Lower lobe of right lung (tissue), 2 donors: Measurements from ENCODE around the gene CTU2. TPM values are rescaled to one million over a fixed set of nuclear protein-coding genes. Genes with fewer than 3 reads are reported as not detected.

ENCODE experiments used
- ATAC-seq, 2 donors: fragments of 200-7000 bp; cut with Tn5 transposase; one replicate each; pipeline ENCODE4 v1.9.1; 2020 to 2022; ENCODE audit warnings: mild to moderate bottlenecking in 2 of 2, moderate library complexity in 2 of 2
- DNase-seq: peaks from one replicate; pipeline ENCODE4 v3.0.0-alpha.2; 2020
- H3K27ac ChIP-seq: fragments of 200-600 bp; one replicate; pipeline ENCODE4 v1.8.0; 2022
- H3K27me3 ChIP-seq: fragments of 200-600 bp; one replicate; pipeline ENCODE4 v1.8.0; 2022; ENCODE audit warnings: low read depth
- H3K36me3 ChIP-seq: fragments of 200-600 bp; one replicate; pipeline ENCODE4 v1.8.0; 2022; ENCODE audit warnings: mild to moderate bottlenecking
- H3K4me1 ChIP-seq: fragments of 200-600 bp; one replicate; pipeline ENCODE4 v1.8.0; 2022
- H3K4me3 ChIP-seq: fragments of 200-600 bp; one replicate; pipeline ENCODE4 v1.8.0; 2022; ENCODE audit warnings: mild to moderate bottlenecking
- H3K9me3 ChIP-seq: fragments of 200-600 bp; one replicate; pipeline ENCODE4 v1.8.0; 2022
- CTCF ChIP-seq: fragments of 200-600 bp; IDR thresholded peaks from one replicate; pipeline ENCODE4 v1.8.0; 2022; ENCODE audit warnings: antibody characterized with exemption, mild to moderate bottlenecking
- intact Hi-C: fragments of 100-400 bp; cut with DNase I; formaldehyde crosslinking; loops from one replicate; pipeline ENCODE4 v1.11.0; 2022
- total RNA-seq: library from RNA; stranded (reverse); fragmentation: NEBNext Ultra II Directional; extraction: Animal tissue kit (Norgen Biotek cat#: 25700); gene quantifications from one replicate; pipeline ENCODE4 v1.2.1, GENCODE V29; 2021
- donor health status: DM: no; HTN: yes; CAD: no; lungs with severe emphysema.

CTU2 gene
- total RNA-seq, 1 donor from 2014 or later: 14.5 TPM

DNA sequence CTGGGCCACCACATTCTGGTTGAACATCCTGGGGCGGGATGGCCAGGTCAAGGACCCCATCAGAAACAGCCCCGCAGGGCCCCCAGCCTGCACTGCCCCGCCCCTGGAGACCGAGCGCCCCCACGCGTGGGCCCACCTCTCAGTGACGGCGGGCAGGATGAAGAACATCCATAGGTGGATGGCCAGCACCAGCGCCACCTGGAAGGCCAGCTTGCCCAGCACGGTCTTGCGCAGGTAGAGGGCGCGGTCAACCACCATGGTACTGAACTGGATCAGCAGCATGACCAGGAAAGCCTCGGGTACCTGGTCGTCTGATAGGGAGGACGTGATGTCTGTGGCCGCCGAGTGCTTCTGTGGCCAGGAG lies 13.6 kb downstream of the CTU2 start:
- no peaks in the 10 kb centered on the region for H3K4me1 ChIP-seq
- ATAC-seq (no peak), DNase-seq (no peak)
- H3K4me3 ChIP-seq: no peak overlapping the region
- H3K9me3 ChIP-seq: no peaks in the 10 kb centered on the region
- intact Hi-C loops: no loop called here
- H3K27ac ChIP-seq: no peak overlapping the region
- H3K27me3 ChIP-seq: no peaks in the 10 kb centered on the region
- TF ChIP-seq CTCF: no peak
- H3K36me3 ChIP-seq: peaks cover 100% of the 10 kb centered on the region

DNA sequence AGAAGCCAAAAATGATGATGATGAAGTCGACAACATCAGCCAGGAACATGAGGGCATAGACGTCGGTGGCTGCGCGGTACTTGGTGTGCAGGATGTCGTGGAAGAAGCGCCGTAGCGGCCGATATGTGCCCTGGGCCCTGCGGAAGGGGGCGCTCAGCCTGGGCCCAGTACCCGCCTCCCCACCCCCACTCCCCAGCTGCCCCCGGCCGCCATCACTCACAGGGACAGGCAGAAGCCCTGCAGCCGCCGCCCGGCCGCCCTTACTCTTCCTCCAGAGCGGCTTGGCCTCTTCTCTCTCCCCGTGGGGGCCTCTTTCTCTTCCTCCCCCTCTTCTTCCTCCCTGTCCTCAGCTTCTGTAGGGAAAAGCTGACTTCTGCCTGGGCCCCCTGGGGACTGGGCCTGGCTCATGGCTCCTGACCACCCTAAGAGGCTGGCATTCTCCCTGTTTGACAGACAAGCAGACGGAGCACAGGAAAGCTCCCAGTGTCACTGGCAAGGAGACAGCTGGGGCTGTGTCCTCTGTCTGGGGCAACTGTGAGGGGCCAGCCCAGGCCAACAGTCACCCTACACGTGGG lies 14.2 kb downstream of the CTU2 start:
- Histone ChIP-seq H3K4me3 (no peak overlapping the region), H3K4me1 (no peaks in the 10 kb centered on the region), H3K27ac (no peak overlapping the region), H3K27me3 (no peaks in the 10 kb centered on the region), H3K9me3 (no peaks in the 10 kb centered on the region), H3K36me3 (peaks cover 100% of the 10 kb centered on the region)
- intact Hi-C loops: no loop called here
- DNase-seq: no peak
- ATAC-seq: no peak
- no peak for TF ChIP-seq CTCF

GRCh38 chr16:88721236-88721635 lies 14.9 kb downstream of the CTU2 start:
- Histone ChIP-seq H3K27ac (no peak overlapping the region), H3K4me1 (no peaks in the 10 kb centered on the region), H3K4me3 (no peak overlapping the region), H3K27me3 (no peaks in the 10 kb centered on the region), H3K9me3 (no peaks in the 10 kb centered on the region), H3K36me3 (peaks cover 100% of the 10 kb centered on the region)
- intact Hi-C loops: no loop called here
- no peak for TF ChIP-seq CTCF
- no peak for ATAC-seq
- no peak for DNase-seq

GRCh38 chr16:88721815-88722755 lies 15.8 kb downstream of the CTU2 start:
- no peaks in the 10 kb centered on the region for H3K27me3 ChIP-seq
- H3K4me1 ChIP-seq: no peaks in the 10 kb centered on the region
- intact Hi-C loops: no loop called here
- no peaks in the 10 kb centered on the region for H3K9me3 ChIP-seq
- no peak overlapping the region for H3K4me3 ChIP-seq
- no peak for TF ChIP-seq CTCF
- peaks cover 100% of the 10 kb centered on the region for H3K36me3 ChIP-seq
- DNase-seq (no peak), ATAC-seq (no peak)
- H3K27ac ChIP-seq: no peak overlapping the region

DNA sequence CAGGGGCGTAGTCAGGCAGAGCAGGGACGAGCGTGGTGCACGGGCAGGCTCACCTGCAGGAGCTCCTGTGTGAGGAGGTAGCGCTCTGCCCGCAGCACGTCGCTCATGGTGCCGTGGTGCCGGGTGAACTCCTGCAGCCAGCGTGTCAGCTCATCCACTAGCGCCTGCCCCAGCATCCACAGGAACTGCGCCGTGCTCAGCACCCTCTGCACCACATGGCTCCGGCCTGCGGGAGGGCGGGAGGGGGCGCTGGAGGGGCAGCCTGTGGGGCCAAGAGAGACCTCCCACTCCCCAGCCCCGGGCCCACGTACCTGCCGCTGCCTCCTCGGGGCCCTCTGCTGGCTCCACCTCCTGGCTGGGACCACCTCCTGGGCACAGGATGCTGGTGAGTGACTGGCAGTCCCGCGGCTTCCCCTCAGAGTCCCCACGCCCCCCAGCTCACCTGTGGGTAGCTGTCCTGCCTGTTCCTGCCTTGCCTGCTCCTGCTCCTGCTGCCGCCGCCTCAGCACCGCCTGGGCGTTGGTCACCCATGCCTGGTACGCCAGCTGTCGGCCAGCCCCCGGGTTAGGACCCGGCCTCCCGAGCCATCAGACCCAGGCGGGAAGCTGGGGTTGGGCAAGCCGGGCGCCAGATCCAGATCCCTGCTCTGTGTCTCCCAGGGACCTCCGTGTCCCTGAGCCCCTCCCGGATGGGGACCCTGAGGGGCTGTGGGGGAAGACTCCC lies 16.6 kb downstream of the CTU2 start:
- DNase-seq: no peak
- Histone ChIP-seq H3K9me3 (no peaks in the 10 kb centered on the region), H3K27ac (no peak overlapping the region), H3K4me1 (no peaks in the 10 kb centered on the region), H3K27me3 (no peaks in the 10 kb centered on the region), H3K4me3 (no peak overlapping the region), H3K36me3 (peaks cover 100% of the 10 kb centered on the region)
- no peak for ATAC-seq
- TF ChIP-seq CTCF: no peak
- intact Hi-C loops: no loop called here
